ENCODE data around the gene LYL1.

GRCh38 chr19:13097033-13097462 lies 5.6 kb downstream of the LYL1 start:
- TF ChIP-seq CTCF (IDR thresholded peaks at IDR 0.05), result no peak
- TF ChIP-seq EZH2 (IDR thresholded peaks at IDR 0.05; ENCODE audit: borderline replicate concordance, insufficient read depth, low read depth, low read length, poor library complexity, severe bottlenecking), result no peak
